LNCaP clone FGC (cell line): ENCODE data around the gene FAM124B.
"Not testable (repeated sequence)": the region's sequence is repeated elsewhere in the genome, so short reads cannot be mapped to it uniquely, and the experiment has no call there.

Source experiments
- DNase-seq: peaks from one replicate; pipeline ENCODE4 v3.0.0-alpha.2; 2011; ENCODE audit warnings: low read depth
- H3K4me3 ChIP-seq: 2 replicates; pipeline ENCODE4 v1.5.1; 2011; ENCODE audit warnings: mild to moderate bottlenecking, low read depth, low read length, control low read depth
- TF ChIP-seq, protein P1 (sequence below): IDR thresholded peaks from 2 replicates; pipeline ENCODE4 v1.5.1; 2012; ENCODE audit warnings: mild to moderate bottlenecking; ENCODE audit not compliant: control insufficient read depth, insufficient read depth; ENCODE audit errors: extremely low read depth

The FAM124B gene

DNA sequence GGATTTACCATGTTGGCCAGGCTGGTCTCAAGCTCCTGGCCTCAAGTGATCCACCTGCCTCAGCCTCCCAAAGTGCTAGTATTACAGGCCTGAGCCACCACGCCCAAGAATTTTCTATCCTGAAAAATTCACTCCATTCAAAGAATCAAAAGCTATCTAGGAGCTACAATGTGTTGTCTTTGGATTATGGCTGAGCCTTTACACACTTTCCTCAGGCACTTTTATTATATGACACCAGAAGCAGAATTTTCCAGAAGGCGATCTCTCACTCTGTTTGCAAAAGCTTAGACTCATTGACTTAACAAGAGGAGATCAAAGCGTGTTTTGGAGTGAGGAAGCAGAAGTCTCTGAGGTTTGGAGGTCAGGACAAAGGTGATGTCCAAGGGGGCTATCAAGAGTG, 3.6 kb downstream of the FAM124B start:
- no peak overlapping the region for H3K4me3 ChIP-seq
- no peak for DNase-seq
- TF ChIP-seq, protein P1, sequence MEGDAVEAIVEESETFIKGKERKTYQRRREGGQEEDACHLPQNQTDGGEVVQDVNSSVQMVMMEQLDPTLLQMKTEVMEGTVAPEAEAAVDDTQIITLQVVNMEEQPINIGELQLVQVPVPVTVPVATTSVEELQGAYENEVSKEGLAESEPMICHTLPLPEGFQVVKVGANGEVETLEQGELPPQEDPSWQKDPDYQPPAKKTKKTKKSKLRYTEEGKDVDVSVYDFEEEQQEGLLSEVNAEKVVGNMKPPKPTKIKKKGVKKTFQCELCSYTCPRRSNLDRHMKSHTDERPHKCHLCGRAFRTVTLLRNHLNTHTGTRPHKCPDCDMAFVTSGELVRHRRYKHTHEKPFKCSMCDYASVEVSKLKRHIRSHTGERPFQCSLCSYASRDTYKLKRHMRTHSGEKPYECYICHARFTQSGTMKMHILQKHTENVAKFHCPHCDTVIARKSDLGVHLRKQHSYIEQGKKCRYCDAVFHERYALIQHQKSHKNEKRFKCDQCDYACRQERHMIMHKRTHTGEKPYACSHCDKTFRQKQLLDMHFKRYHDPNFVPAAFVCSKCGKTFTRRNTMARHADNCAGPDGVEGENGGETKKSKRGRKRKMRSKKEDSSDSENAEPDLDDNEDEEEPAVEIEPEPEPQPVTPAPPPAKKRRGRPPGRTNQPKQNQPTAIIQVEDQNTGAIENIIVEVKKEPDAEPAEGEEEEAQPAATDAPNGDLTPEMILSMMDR, result no peak

DNA sequence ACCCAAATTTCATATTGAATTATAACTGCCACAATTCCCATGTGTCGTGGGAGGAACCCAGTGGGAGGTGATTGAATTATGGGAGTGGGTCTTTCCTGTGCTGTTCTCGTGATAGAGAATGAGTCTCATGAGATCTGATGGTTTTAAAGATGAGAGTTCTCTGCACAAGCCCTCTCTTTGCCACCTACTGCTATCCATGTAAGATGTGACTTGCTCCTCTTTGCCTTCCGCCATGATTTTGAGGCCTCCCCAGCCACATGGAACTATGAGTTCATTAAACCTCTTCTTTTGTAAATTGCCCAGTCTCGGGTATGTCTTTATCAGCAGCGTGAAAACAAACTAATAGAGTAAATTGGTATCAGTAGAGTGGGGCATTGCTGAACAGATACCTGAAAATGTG, 4.8 kb downstream of the FAM124B start:
- DNase-seq, H3K4me3 ChIP-seq: not testable (repeated sequence)

DNA sequence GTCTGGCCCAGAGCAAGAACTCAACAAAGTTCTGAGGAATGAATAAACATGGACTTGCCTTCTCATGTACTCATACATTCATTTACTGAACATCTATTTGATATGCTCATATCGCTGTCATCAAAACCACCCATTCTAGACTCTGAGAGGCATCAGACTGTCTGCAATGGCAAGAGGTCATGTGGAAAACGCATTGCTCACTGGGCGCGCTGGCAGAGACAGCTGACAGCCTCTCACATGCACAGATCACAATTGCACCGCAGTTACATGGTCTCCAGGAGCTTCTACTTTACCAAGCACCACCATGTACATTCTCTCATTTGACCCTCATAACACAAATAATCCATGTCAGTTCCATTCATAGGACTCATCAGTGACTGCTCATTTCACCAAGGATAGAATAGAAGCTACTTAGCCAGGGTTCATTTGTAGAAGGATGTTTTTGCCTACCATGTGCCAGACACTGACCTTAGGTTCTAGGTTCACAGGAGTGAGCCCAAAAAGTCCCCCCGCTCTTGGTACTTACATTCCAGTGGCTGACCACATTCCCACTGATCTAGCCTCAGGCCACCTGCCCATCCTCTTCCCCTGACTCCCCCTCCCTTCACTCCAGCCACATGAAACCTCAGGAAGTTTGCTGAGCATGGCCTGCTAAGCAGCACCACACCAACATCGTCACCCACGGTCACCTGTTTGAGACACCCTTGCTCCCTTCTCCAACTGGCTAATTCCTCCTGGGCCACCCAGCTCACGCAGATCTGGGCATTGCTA, 6.1 kb downstream of the FAM124B start:
- DNase-seq, result no peak
- TF ChIP-seq, protein P1, result no peak
- H3K4me3 ChIP-seq, result no peak overlapping the region

DNA sequence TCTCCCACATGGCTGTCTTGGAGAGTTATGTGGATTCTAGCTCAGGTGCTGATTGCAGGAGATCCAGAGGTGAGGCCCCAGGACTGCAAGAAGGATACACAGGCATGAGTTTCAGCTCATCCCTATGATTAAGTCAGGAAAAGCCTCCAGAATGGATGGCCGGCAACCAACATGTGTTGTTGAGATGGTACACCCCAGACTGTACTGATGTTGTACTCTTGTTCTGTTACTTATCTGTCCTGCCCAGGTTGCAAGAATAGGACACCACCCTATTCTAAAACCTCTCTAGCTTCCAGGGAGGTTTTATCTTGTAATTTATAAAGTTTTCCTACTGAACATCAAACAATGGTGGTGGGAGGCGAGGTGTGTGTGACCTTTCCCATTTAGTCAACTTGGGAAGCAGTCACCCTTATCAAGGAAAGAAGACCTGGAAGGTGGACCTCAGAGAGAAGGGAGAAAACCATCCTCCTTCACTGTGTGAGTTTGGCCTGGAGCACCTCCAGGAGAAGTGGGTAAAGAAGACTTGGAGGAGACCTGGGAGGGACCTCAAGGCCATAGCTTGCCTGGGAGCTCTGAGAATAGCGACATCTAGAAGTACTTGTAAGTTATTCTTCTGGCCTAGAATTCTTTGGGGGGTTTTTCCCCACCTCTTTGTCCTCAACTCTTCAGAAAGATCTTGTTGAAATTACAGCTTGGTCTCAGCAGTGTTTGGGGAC, 8.6 kb downstream of the FAM124B start:
- no peak for DNase-seq
- TF ChIP-seq, protein P1, result no peak
- no peak overlapping the region for H3K4me3 ChIP-seq

DNA sequence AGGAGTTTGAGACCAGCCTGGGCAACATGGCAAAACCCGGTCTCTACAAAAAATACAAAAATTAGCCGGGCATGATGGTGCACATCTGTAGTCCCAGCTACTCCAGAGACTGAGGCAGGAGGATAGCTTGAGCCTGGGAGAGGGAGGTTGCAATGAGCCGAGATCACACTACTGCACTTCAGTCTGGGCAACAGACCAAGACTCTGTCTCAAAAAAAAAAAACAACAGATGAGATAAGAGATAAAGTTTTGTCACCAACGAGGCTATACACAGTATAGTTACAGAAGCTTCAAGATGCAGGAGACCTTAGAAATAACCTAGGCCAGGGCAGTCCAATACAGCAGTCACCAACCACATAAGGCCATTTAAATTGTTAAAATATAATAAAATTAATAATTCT, 9.4 kb downstream of the FAM124B start:
- DNase-seq, result no peak
- TF ChIP-seq, protein P1, result no peak

DNA sequence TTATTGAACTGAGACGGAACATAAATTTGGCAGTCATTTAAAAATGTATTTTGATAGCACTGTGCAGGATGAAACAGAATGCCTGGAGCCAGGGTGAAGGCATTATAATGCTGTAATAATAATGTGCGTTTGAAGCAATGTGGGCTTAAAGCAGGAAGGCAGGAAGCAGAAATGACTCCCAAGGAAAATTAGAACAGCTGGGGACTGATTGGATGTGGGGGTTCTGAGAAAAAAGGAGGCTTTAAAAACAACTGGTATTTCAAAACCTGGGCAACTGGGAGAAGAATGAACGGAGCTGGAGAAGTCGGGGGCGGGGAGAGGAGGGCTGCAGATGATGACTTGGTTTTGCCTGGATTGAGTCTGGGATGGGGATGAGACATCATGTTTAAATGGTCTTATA, 12.6 kb downstream of the FAM124B start:
- no peak for DNase-seq
- no peak overlapping the region for H3K4me3 ChIP-seq
- TF ChIP-seq, protein P1, result no peak

More for the DNA sequence above, 9.4 kb downstream of the FAM124B start:
- H3K4me3 ChIP-seq, result no peak overlapping the region

DNA sequence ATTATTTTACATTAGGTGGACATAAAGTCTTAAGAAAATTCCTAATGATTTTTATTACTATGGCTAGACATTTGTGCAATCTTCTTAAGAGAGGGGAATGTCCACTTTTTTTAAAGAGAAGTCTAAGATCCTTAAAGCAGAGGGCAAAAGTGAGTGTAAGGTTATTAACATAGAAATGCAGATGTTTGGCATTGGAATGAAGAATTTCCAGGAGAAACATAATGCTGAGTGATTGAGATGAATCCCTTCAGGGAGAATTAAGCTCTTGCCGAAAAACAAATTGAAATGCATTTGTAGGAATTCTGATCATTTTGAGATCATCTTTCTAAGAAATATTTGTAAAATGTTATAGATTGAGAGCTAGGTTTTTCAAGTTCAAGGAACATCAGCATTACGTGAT, 15.0 kb downstream of the FAM124B start:
- no peak overlapping the region for H3K4me3 ChIP-seq
- DNase-seq, result no peak
- TF ChIP-seq, protein P1, result no peak
